Measurements from ENCODE around the gene GAA. TPM values are rescaled to one million over a fixed set of nuclear protein-coding genes. Genes with fewer than 3 reads are reported as not detected.

Gene GAA
- total and polyA plus RNA-seq, 2 donors (not counting 1 experiment from before 2014, with no cell fraction given): 32.3 to 39.4 TPM

DNA sequence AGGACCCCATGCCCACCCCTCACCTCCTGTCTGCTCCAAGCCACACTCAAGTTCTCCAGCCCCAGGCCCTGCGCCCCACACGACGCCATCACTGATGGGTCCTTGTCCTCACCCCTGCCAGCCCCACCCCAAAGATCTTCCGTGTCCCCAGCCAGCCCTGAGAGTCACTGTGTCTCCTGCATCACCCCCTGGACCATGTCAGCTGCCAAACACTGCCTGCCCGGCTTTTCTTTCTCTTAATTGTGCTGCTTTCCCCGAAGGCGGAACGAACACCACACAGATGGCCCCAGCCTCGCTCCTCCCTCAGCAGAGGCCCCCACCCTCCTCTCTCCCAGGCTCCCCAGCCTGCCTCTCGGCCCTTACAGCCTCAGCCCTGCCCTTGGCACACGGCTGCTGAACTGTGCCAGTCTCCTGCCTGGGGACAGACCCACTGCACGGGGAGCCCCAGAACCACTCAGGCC, 4.8 kb upstream of the GAA start:
- no peaks in the 10 kb centered on the region for H3K9me3 ChIP-seq (ENCODE audit: control extremely low read depth in 1 of 3, control insufficient read depth in 2 of 3, insufficient read depth in 1 of 3, low read length in 2 of 3)
- DNase-seq (no peak), ATAC-seq (ENCODE audit: low read depth) (no peak)
- POLR2A ChIA-PET: no interaction called here
- Mint-ChIP-seq H3K4me1 (peaks cover 12% of the 10 kb centered on the region), H3K27me3 (no peaks in the 10 kb centered on the region), H3K4me3 (no peak overlapping the region), H3K27ac (no peak overlapping the region), H3K9me3 (ENCODE audit: insufficient read depth) (no peaks in the 10 kb centered on the region)
- H3K27ac ChIP-seq (ENCODE audit: low read length in 2 of 2): no peak overlapping the region
- H3K9ac ChIP-seq (ENCODE audit: low read length): no peak overlapping the region
- 91% methylated on average over 10 of the region's 12 CpGs for WGBS (ENCODE audit: insufficient coverage)
- H3K4me1 ChIP-seq (ENCODE audit: control insufficient read depth in 2 of 2, insufficient read depth in 2 of 2, low read length in 2 of 2): peaks cover 9 to 12% of the 10 kb centered on the region in 2 donors
- no peak overlapping the region for H3K4me2 ChIP-seq (replicated peaks; ENCODE audit: low read depth, low read length, poor library complexity, severe bottlenecking)
- H3K4me3 ChIP-seq (ENCODE audit: control extremely low read depth in 1 of 5, extremely low read depth in 1 of 5, insufficient read depth in 1 of 5, low read depth in 2 of 5, low read length in 4 of 5): no peak overlapping the region
- intact Hi-C loops (cut with micrococcal nuclease): no loop called here
- no peaks in the 10 kb centered on the region for H4K20me1 ChIP-seq (ENCODE audit: control insufficient read depth, insufficient read depth, low read length, poor library complexity, severe bottlenecking)
- TF ChIP-seq EZH2 (IDR thresholded peaks at IDR 0.05; ENCODE audit: borderline replicate concordance, insufficient read depth, low read depth, low read length, poor library complexity, severe bottlenecking): no peak
- TF ChIP-seq, protein P1, sequence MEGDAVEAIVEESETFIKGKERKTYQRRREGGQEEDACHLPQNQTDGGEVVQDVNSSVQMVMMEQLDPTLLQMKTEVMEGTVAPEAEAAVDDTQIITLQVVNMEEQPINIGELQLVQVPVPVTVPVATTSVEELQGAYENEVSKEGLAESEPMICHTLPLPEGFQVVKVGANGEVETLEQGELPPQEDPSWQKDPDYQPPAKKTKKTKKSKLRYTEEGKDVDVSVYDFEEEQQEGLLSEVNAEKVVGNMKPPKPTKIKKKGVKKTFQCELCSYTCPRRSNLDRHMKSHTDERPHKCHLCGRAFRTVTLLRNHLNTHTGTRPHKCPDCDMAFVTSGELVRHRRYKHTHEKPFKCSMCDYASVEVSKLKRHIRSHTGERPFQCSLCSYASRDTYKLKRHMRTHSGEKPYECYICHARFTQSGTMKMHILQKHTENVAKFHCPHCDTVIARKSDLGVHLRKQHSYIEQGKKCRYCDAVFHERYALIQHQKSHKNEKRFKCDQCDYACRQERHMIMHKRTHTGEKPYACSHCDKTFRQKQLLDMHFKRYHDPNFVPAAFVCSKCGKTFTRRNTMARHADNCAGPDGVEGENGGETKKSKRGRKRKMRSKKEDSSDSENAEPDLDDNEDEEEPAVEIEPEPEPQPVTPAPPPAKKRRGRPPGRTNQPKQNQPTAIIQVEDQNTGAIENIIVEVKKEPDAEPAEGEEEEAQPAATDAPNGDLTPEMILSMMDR (IDR thresholded peaks at IDR 0.05): no peak
- peaks cover 0 to 3% (median 0%) of the 10 kb centered on the region in 4 experiments for H3K27me3 ChIP-seq (replicated peaks in 1 of 4; ENCODE audit: control extremely low read depth in 1 of 4, control insufficient read depth in 3 of 4, insufficient read depth in 4 of 4, low read length in 3 of 4)
- no peak overlapping the region for H2AFZ ChIP-seq (ENCODE audit: insufficient read depth, low read depth, low read length, poor library complexity, severe bottlenecking)
- no peaks in the 10 kb centered on the region for H3K36me3 ChIP-seq (replicated peaks in 1 of 2; ENCODE audit: control extremely low read depth in 1 of 2, control insufficient read depth in 1 of 2, extremely low read depth in 1 of 2, insufficient read depth in 2 of 2, low read length in 1 of 2)
- CTCF ChIA-PET: no interaction called here
- H3K79me2 ChIP-seq (ENCODE audit: control insufficient read depth, insufficient read depth, low read length): no peaks in the 10 kb centered on the region

DNA sequence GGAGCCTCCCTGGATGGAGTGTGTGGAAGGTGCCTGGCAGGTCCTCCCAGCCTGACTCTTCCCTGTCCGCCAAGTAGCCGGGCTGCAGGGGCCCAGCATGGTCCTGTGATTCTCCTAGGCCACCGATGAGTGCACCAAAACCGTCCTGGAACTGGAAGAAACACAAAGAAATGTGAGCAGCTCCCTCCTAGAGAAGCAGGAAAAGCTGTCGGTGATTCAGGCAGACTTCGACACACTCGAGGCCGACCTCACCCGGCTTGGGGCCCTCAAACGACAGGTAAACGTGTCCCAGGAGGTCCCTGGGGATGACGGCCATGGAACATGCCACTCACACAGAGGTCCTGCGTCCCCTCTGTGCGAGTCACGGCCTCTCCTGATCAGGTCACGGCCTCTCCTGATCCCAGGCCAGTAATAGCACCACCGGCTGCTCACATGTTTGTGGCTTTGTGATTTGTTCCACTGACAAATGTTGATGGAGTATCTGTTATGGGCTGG, 4.2 kb upstream of the GAA start:
- Mint-ChIP-seq H3K4me3 (no peak overlapping the region), H3K27me3 (no peaks in the 10 kb centered on the region), H3K9me3 (ENCODE audit: insufficient read depth) (no peaks in the 10 kb centered on the region), H3K4me1 (peaks cover 16% of the 10 kb centered on the region), H3K27ac (no peak overlapping the region)
- Histone ChIP-seq H3K27ac (ENCODE audit: low read length in 2 of 2) (no peak overlapping the region), H3K27me3 (replicated peaks in 1 of 4; ENCODE audit: control extremely low read depth in 1 of 4, control insufficient read depth in 3 of 4, insufficient read depth in 4 of 4, low read length in 3 of 4) (peaks cover 0 to 3% (median 0%) of the 10 kb centered on the region in 4 experiments), H3K9me3 (ENCODE audit: control extremely low read depth in 1 of 3, control insufficient read depth in 2 of 3, insufficient read depth in 1 of 3, low read length in 2 of 3) (no peaks in the 10 kb centered on the region), H3K4me2 (replicated peaks; ENCODE audit: low read depth, low read length, poor library complexity, severe bottlenecking) (no peak overlapping the region), H3K79me2 (ENCODE audit: control insufficient read depth, insufficient read depth, low read length) (no peaks in the 10 kb centered on the region), H3K9ac (ENCODE audit: low read length) (no peak overlapping the region), H4K20me1 (ENCODE audit: control insufficient read depth, insufficient read depth, low read length, poor library complexity, severe bottlenecking) (no peaks in the 10 kb centered on the region), H2AFZ (ENCODE audit: insufficient read depth, low read depth, low read length, poor library complexity, severe bottlenecking) (no peak overlapping the region), H3K4me3 (ENCODE audit: control extremely low read depth in 1 of 5, extremely low read depth in 1 of 5, insufficient read depth in 1 of 5, low read depth in 2 of 5, low read length in 4 of 5) (no peak overlapping the region), H3K4me1 (ENCODE audit: control insufficient read depth in 2 of 2, insufficient read depth in 2 of 2, low read length in 2 of 2) (peaks cover 12 to 18% of the 10 kb centered on the region in 2 donors), H3K36me3 (replicated peaks in 1 of 2; ENCODE audit: control extremely low read depth in 1 of 2, control insufficient read depth in 1 of 2, extremely low read depth in 1 of 2, insufficient read depth in 2 of 2, low read length in 1 of 2) (no peaks in the 10 kb centered on the region)
- WGBS (ENCODE audit: insufficient coverage): 86% methylated on average over 16 of the region's 17 CpGs
- no peak for TF ChIP-seq EZH2 (IDR thresholded peaks at IDR 0.05; ENCODE audit: borderline replicate concordance, insufficient read depth, low read depth, low read length, poor library complexity, severe bottlenecking)
- TF ChIP-seq, protein P1 (IDR thresholded peaks at IDR 0.05): no peak
- ATAC-seq (ENCODE audit: low read depth) (no peak), DNase-seq (no peak)
- intact Hi-C loops (cut with micrococcal nuclease): no loop called here
- CTCF ChIA-PET: no interaction called here
- POLR2A ChIA-PET: no interaction called here

All from B cell (primary cell).